ENCODE measurements around the gene TRAF1. TPM values are rescaled to one million over a fixed set of nuclear protein-coding genes. Genes with fewer than 3 reads are reported as not detected.
A peak's percentile ranks its signal among the peaks of the same experiment; 100 is the strongest.

The TRAF1 gene
- polyA plus RNA-seq, 1 donor from 2014 or later = 1.3 TPM

- Mint-ChIP-seq H3K27ac (peak overlapping the region in 2 of 3 donors; percentile 57 to 75), H3K4me1 (peaks cover 3 to 9% (median 8%) of the 10 kb centered on the region in 3 donors), H3K36me3 (no peaks in the 10 kb centered on the region), H3K9me3 (no peaks in the 10 kb centered on the region), H3K27me3 (no peaks in the 10 kb centered on the region), H3K4me3 (peak overlapping the region in 2 of 4 donors; percentile 60 to 83)
These were observed 56.4 kb downstream of the TRAF1 start for GRCh38 chr9:120870206-120870605.

GRCh38 chr9:120869726-120870125 is 56.9 kb downstream of the TRAF1 start:
- Mint-ChIP-seq H3K4me1 (peaks cover 3 to 9% (median 7%) of the 10 kb centered on the region in 3 donors), H3K9me3 (no peaks in the 10 kb centered on the region), H3K36me3 (no peaks in the 10 kb centered on the region), H3K27ac (peak overlapping the region in 2 of 3 donors; percentile 75 to 95), H3K27me3 (no peaks in the 10 kb centered on the region), H3K4me3 (peak overlapping the region in 3 of 4 donors; percentile 83 to 98 (median 92))

- Mint-ChIP-seq H3K27me3 (no peaks in the 10 kb centered on the region), H3K4me3 (peak overlapping the region; percentile 83 to 99 (median 95)), H3K36me3 (no peaks in the 10 kb centered on the region)
These were observed 57.3 kb downstream of the TRAF1 start for GRCh38 chr9:120869360-120869687.

GRCh38 chr9:120868676-120869359 is 57.8 kb downstream of the TRAF1 start:
- Mint-ChIP-seq H3K4me1 (peaks cover 3 to 9% (median 7%) of the 10 kb centered on the region in 3 donors), H3K4me3 (peak overlapping the region; percentile 83 to 99 (median 95)), H3K27me3 (no peaks in the 10 kb centered on the region), H3K27ac (peak overlapping the region; percentile 75 to 97 (median 95)), H3K9me3 (no peaks in the 10 kb centered on the region), H3K36me3 (no peaks in the 10 kb centered on the region)

More at GRCh38 chr9:120869360-120869687, 57.3 kb downstream of the TRAF1 start:
- H3K27ac Mint-ChIP-seq = peak overlapping the region; percentile 75 to 97 (median 95)
- H3K9me3 Mint-ChIP-seq = no peaks in the 10 kb centered on the region
- H3K4me1 Mint-ChIP-seq = peaks cover 3 to 9% (median 7%) of the 10 kb centered on the region in 3 donors

GRCh38 chr9:120868339-120868675 is 58.3 kb downstream of the TRAF1 start:
- H3K9me3 Mint-ChIP-seq = no peaks in the 10 kb centered on the region
- H3K36me3 Mint-ChIP-seq = no peaks in the 10 kb centered on the region
- peak overlapping the region; percentile 75 to 95 (median 83) for H3K27ac Mint-ChIP-seq
- H3K4me3 Mint-ChIP-seq = peak overlapping the region; percentile 72 to 98 (median 84)
- H3K4me1 Mint-ChIP-seq = peaks cover 3 to 7% (median 6%) of the 10 kb centered on the region in 3 donors
- H3K27me3 Mint-ChIP-seq = no peaks in the 10 kb centered on the region

GRCh38 chr9:120867676-120868338 is 58.8 kb downstream of the TRAF1 start:
- peak overlapping the region in 3 of 4 donors; percentile 31 to 98 (median 72) for H3K4me3 Mint-ChIP-seq
- H3K27ac Mint-ChIP-seq = peak overlapping the region; percentile 75 to 95 (median 83)
- peaks cover 2% of the 10 kb centered on the region for H3K36me3 Mint-ChIP-seq
- H3K27me3 Mint-ChIP-seq = no peaks in the 10 kb centered on the region
- no peaks in the 10 kb centered on the region for H3K9me3 Mint-ChIP-seq
- H3K4me1 Mint-ChIP-seq = peaks cover 3 to 6% (median 5%) of the 10 kb centered on the region in 3 donors

GRCh38 chr9:120866651-120867050 is 59.9 kb downstream of the TRAF1 start:
- no peak overlapping the region for H3K27ac Mint-ChIP-seq
- H3K9me3 Mint-ChIP-seq = no peaks in the 10 kb centered on the region
- H3K4me3 Mint-ChIP-seq = no peak overlapping the region
- H3K36me3 Mint-ChIP-seq = peaks cover 2% of the 10 kb centered on the region
- H3K27me3 Mint-ChIP-seq = no peaks in the 10 kb centered on the region
- H3K4me1 Mint-ChIP-seq = peaks cover 3 to 5% (median 4%) of the 10 kb centered on the region in 3 donors

GRCh38 chr9:120865809-120866208 is 60.8 kb downstream of the TRAF1 start:
- Mint-ChIP-seq H3K4me1 (peaks cover 3 to 5% (median 4%) of the 10 kb centered on the region in 3 donors), H3K9me3 (no peaks in the 10 kb centered on the region), H3K27ac (peak overlapping the region in 1 of 3 donors; percentile 63), H3K27me3 (no peaks in the 10 kb centered on the region), H3K4me3 (no peak overlapping the region), H3K36me3 (peaks cover 2% of the 10 kb centered on the region)

GRCh38 chr9:120865176-120865575 is 61.4 kb downstream of the TRAF1 start:
- Mint-ChIP-seq H3K4me1 (peaks cover 3 to 5% (median 4%) of the 10 kb centered on the region in 3 donors), H3K27me3 (no peaks in the 10 kb centered on the region), H3K27ac (no peak overlapping the region), H3K36me3 (peaks cover 4% of the 10 kb centered on the region), H3K4me3 (peak overlapping the region in 1 of 4 donors; percentile 47), H3K9me3 (no peaks in the 10 kb centered on the region)

- Mint-ChIP-seq H3K27ac (no peak overlapping the region), H3K4me1 (peaks cover 3 to 5% (median 4%) of the 10 kb centered on the region in 3 donors), H3K4me3 (no peak overlapping the region), H3K36me3 (peaks cover 4% of the 10 kb centered on the region), H3K9me3 (no peaks in the 10 kb centered on the region), H3K27me3 (no peaks in the 10 kb centered on the region)
These were observed 61.9 kb downstream of the TRAF1 start for GRCh38 chr9:120864719-120865118.

- Mint-ChIP-seq H3K4me3 (no peak overlapping the region), H3K4me1 (peaks cover 3 to 5% (median 4%) of the 10 kb centered on the region in 3 donors), H3K27ac (no peak overlapping the region), H3K9me3 (no peaks in the 10 kb centered on the region), H3K27me3 (no peaks in the 10 kb centered on the region), H3K36me3 (peaks cover 4% of the 10 kb centered on the region)
These were observed 62.8 kb downstream of the TRAF1 start for GRCh38 chr9:120863833-120864232.

- Mint-ChIP-seq H3K27me3 (no peaks in the 10 kb centered on the region), H3K9me3 (no peaks in the 10 kb centered on the region), H3K4me3 (no peak overlapping the region), H3K36me3 (peaks cover 4% of the 10 kb centered on the region), H3K4me1 (peaks cover 0 to 4% (median 0%) of the 10 kb centered on the region in 3 donors), H3K27ac (no peak overlapping the region)
These were observed 64.1 kb downstream of the TRAF1 start for GRCh38 chr9:120862452-120862851.

GRCh38 chr9:120861935-120862334 is 64.7 kb downstream of the TRAF1 start:
- Mint-ChIP-seq H3K9me3 (no peaks in the 10 kb centered on the region), H3K27ac (no peak overlapping the region), H3K27me3 (no peaks in the 10 kb centered on the region), H3K4me3 (no peak overlapping the region), H3K4me1 (peaks cover 0 to 4% (median 0%) of the 10 kb centered on the region in 3 donors), H3K36me3 (peaks cover 4% of the 10 kb centered on the region)

GRCh38 chr9:120860083-120860482 is 66.5 kb downstream of the TRAF1 start:
- H3K4me3 Mint-ChIP-seq = no peak overlapping the region
- H3K27me3 Mint-ChIP-seq = no peaks in the 10 kb centered on the region
- H3K4me1 Mint-ChIP-seq = peaks cover 0 to 4% (median 0%) of the 10 kb centered on the region in 3 donors
- no peak overlapping the region for H3K27ac Mint-ChIP-seq
- peaks cover 4% of the 10 kb centered on the region for H3K36me3 Mint-ChIP-seq
- H3K9me3 Mint-ChIP-seq = no peaks in the 10 kb centered on the region

- peaks cover 4% of the 10 kb centered on the region for H3K36me3 Mint-ChIP-seq
- no peaks in the 10 kb centered on the region for H3K27me3 Mint-ChIP-seq
- peaks cover 0 to 4% (median 0%) of the 10 kb centered on the region in 3 donors for H3K4me1 Mint-ChIP-seq
- no peaks in the 10 kb centered on the region for H3K9me3 Mint-ChIP-seq
- H3K27ac Mint-ChIP-seq = no peak overlapping the region
- H3K4me3 Mint-ChIP-seq = no peak overlapping the region
These were observed 67.2 kb downstream of the TRAF1 start for GRCh38 chr9:120859361-120859760.
